Colonic mucosa (tissue), 4 donors: Measurements from ENCODE around the gene ADORA1. TPM values are rescaled to one million over a fixed set of nuclear protein-coding genes. Genes with fewer than 3 reads are reported as not detected.

Source experiments
- DNase-seq: peaks from one replicate; pipeline ENCODE4 v3.0.0-alpha.2; 2020
- H3K27ac ChIP-seq: fragments of 200-600 bp; one replicate; pipeline ENCODE4 v1.8.0; 2021
- H3K27me3 ChIP-seq: fragments of 200-600 bp; one replicate; pipeline ENCODE4 v1.8.0; 2021
- H3K36me3 ChIP-seq: fragments of 200-600 bp; one replicate; pipeline ENCODE4 v1.8.0; 2021
- H3K4me1 ChIP-seq: fragments of 200-600 bp; one replicate; pipeline ENCODE4 v1.8.0; 2021; ENCODE audit warnings: mild to moderate bottlenecking
- H3K4me3 ChIP-seq: fragments of 200-600 bp; one replicate; pipeline ENCODE4 v1.8.0; 2021
- H3K9ac ChIP-seq, 2 donors: one replicate each; pipeline ENCODE4 v1.7.0; 2013; ENCODE audit warnings: control low read depth in 2 of 2, low read depth in 2 of 2, low read length in 2 of 2
- H3K9me3 ChIP-seq: fragments of 200-600 bp; one replicate; pipeline ENCODE4 v1.8.0; 2021
- CTCF ChIP-seq: fragments of 200-600 bp; IDR thresholded peaks from one replicate; pipeline ENCODE4 v1.8.0; 2022; ENCODE audit warnings: antibody characterized with exemption, mild to moderate bottlenecking
- intact Hi-C: fragments of 100-400 bp; cut with DNase I; formaldehyde crosslinking; loops from one replicate; pipeline ENCODE4 v1.14.1; 2022
- total RNA-seq, 2 donors: library from RNA; stranded (reverse); fragmentation: NEBNext Ultra II Directional in 1 of 2; extraction: Animal tissue kit (Norgen Biotek cat#: 25700) in 1 of 2; gene quantifications; one replicate each; pipeline ENCODE4 v1.2.1, GENCODE V29; 2021
- donor health status: healthy.
- donor health status: DM: no; HTN: no; CAD: no.
- donor health status: DM: no; HTN: no; CAD: no.

ADORA1 gene
- total RNA-seq, 2 donors from 2014 or later = 0.42 to 1.6 TPM

GRCh38 chr1:203186446-203187303, 59.1 kb downstream of the ADORA1 start, which contains the start of gene CHI3L1:
TSS of gene CHI3L1 (minus strand) at chr1:203186704. CDS start at chr1:203186623, 81 bp downstream.
- Histone ChIP-seq H3K9ac (no peak within 1 kb of the TSS), H3K36me3 (no peaks in the 10 kb centered on the region), H3K4me3 (no peak within 1 kb of the TSS), H3K27me3 (no peaks in the 10 kb centered on the region), H3K4me1 (no peaks in the 10 kb centered on the region), H3K9me3 (no peaks in the 10 kb centered on the region), H3K27ac (no peak within 1 kb of the TSS)
- intact Hi-C loops = no loop called here
- no peak for TF ChIP-seq CTCF
- DNase-seq = no peak

GRCh38 chr1:203187304-203187685, 59.8 kb downstream of the ADORA1 start:
- Histone ChIP-seq H3K36me3 (no peaks in the 10 kb centered on the region), H3K27ac (no peak overlapping the region), H3K4me3 (no peak overlapping the region), H3K27me3 (no peaks in the 10 kb centered on the region), H3K9ac (no peak overlapping the region), H3K4me1 (no peaks in the 10 kb centered on the region), H3K9me3 (no peaks in the 10 kb centered on the region)
- DNase-seq = no peak
- intact Hi-C loops = no loop called here
- no peak for TF ChIP-seq CTCF

- no peak for DNase-seq
- Histone ChIP-seq H3K4me1 (no peaks in the 10 kb centered on the region), H3K9ac (no peak overlapping the region), H3K27ac (no peak overlapping the region), H3K4me3 (no peak overlapping the region), H3K27me3 (no peaks in the 10 kb centered on the region), H3K9me3 (no peaks in the 10 kb centered on the region), H3K36me3 (no peaks in the 10 kb centered on the region)
- intact Hi-C loops = no loop called here
- no peak for TF ChIP-seq CTCF
Measured at GRCh38 chr1:203187689-203188264, 60.3 kb downstream of the ADORA1 start.

- TF ChIP-seq CTCF = no peak
- H3K27me3 ChIP-seq = no peaks in the 10 kb centered on the region
- no peak for DNase-seq
- no peak overlapping the region for H3K27ac ChIP-seq
- H3K4me1 ChIP-seq = no peaks in the 10 kb centered on the region
- no peak overlapping the region for H3K9ac ChIP-seq
- H3K9me3 ChIP-seq = no peaks in the 10 kb centered on the region
- intact Hi-C loops = no loop called here
- H3K4me3 ChIP-seq = no peak overlapping the region
- H3K36me3 ChIP-seq = no peaks in the 10 kb centered on the region
Measured at GRCh38 chr1:203188686-203189232, 61.2 kb downstream of the ADORA1 start.

GRCh38 chr1:203189951-203190352, 62.4 kb downstream of the ADORA1 start:
- Histone ChIP-seq H3K9ac (no peak overlapping the region), H3K4me1 (no peaks in the 10 kb centered on the region), H3K27me3 (no peaks in the 10 kb centered on the region), H3K9me3 (no peaks in the 10 kb centered on the region), H3K36me3 (no peaks in the 10 kb centered on the region), H3K4me3 (no peak overlapping the region), H3K27ac (no peak overlapping the region)
- no peak for TF ChIP-seq CTCF
- intact Hi-C loops = no loop called here
- no peak for DNase-seq
